HCT116 (cell line): ENCODE measurements around the gene PBX3.

Experiments
- EZH2 ChIP-seq: fragments of 200-600 bp; sonication (generic); IDR thresholded peaks from 2 replicates; pipeline ENCODE4 v1.6.1; 2017; ENCODE audit warnings: antibody characterized with exemption, mixed run types
- MAX ChIP-seq: IDR thresholded peaks from 2 replicates; pipeline ENCODE4 v1.6.1; 2012
- POLR2AphosphoS5 ChIP-seq: IDR thresholded peaks from 2 replicates; pipeline ENCODE4 v1.6.1; 2011; ENCODE audit warnings: mild to moderate bottlenecking, low read depth, low read length, moderate library complexity
- SIN3A ChIP-seq: IDR thresholded peaks from 2 replicates; pipeline ENCODE4 v1.6.1; 2012; ENCODE audit warnings: low read depth
- SP1 ChIP-seq: IDR thresholded peaks from 2 replicates; pipeline ENCODE4 v1.6.1; 2012; ENCODE audit warnings: low read depth
- YY1 ChIP-seq: IDR thresholded peaks from 2 replicates; pipeline ENCODE4 v1.6.1; 2011; ENCODE audit warnings: low read length, low read depth, moderate library complexity, mild to moderate bottlenecking; ENCODE audit not compliant: insufficient replicate concordance; ENCODE audit errors: extremely low read depth
- TF ChIP-seq, protein P1 (sequence below), 3 experiments: fragments of 200-600 bp in 1 of 3; sonication (generic) in 1 of 3; IDR thresholded peaks in 2 of 3; conservative IDR thresholded peaks in 1 of 3; 2 replicates each; pipeline ENCODE4 v1.5.1; 2012 to 2017; ENCODE audit warnings: low read depth in 2 of 3, low read length in 2 of 3, antibody characterized with exemption in 1 of 3, borderline replicate concordance in 1 of 3, control low read depth in 1 of 3, mild to moderate bottlenecking in 1 of 3, mixed read lengths in 1 of 3, mixed run types in 1 of 3, moderate library complexity in 1 of 3; ENCODE audit not compliant: insufficient read depth in 1 of 3

GRCh38 chr9:125726456-125727132 is 20.6 kb upstream of the PBX3 start:
- TF ChIP-seq, protein P1, sequence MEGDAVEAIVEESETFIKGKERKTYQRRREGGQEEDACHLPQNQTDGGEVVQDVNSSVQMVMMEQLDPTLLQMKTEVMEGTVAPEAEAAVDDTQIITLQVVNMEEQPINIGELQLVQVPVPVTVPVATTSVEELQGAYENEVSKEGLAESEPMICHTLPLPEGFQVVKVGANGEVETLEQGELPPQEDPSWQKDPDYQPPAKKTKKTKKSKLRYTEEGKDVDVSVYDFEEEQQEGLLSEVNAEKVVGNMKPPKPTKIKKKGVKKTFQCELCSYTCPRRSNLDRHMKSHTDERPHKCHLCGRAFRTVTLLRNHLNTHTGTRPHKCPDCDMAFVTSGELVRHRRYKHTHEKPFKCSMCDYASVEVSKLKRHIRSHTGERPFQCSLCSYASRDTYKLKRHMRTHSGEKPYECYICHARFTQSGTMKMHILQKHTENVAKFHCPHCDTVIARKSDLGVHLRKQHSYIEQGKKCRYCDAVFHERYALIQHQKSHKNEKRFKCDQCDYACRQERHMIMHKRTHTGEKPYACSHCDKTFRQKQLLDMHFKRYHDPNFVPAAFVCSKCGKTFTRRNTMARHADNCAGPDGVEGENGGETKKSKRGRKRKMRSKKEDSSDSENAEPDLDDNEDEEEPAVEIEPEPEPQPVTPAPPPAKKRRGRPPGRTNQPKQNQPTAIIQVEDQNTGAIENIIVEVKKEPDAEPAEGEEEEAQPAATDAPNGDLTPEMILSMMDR (IDR thresholded peaks at IDR 0.05 in 2 of 3, conservative IDR thresholded peaks at IDR 0.05 in 1 of 3; ENCODE audit: borderline replicate concordance in 1 of 3, insufficient read depth in 1 of 3, low read depth in 2 of 3, low read length in 2 of 3): no peak
- no peak for TF ChIP-seq POLR2AphosphoS5
- TF ChIP-seq EZH2: no peak
- no peak for TF ChIP-seq YY1
- no peak for TF ChIP-seq SIN3A
- TF ChIP-seq SP1: no peak
- no peak for TF ChIP-seq MAX
